Endothelial cell of umbilical vein (primary cell): ENCODE measurements around the gene MIGA1. TPM values are rescaled to one million over a fixed set of nuclear protein-coding genes. Genes with fewer than 3 reads are reported as not detected.

Experiments used
- BruUV-seq: library from RNA; stranded (reverse); fragments of 400-500 nt; replicated peaks from 2 replicates; lab custom pipeline; 2021; lab: Mats Ljungman, UMichigan
- CTCF ChIA-PET: fragments of 300-600, 350-600 bp; sonication (Branson Sonifier 250); formaldehyde crosslinking; loops from one replicate; lab custom pipeline; 2021; ENCODE audit warnings: antibody characterized with exemption, inconsistent platforms; lab: Charles Lee
- POLR2A ChIA-PET: fragments of 300-600, 350-600 bp; sonication (Branson Sonifier 250); formaldehyde crosslinking; loops from one replicate; lab custom pipeline; 2021; ENCODE audit warnings: antibody characterized with exemption, inconsistent platforms; lab: Charles Lee
- DNase-seq: peaks from one replicate; pipeline ENCODE4 v3.0.0-alpha.2; 2011; ENCODE audit warnings: low read depth, low spot score
- FAIRE-seq: peaks from 2 replicates; lab custom pipeline; 2011; peaks lifted over from hg19 to GRCh38; lab: Jason Lieb, UNC
- H2AFZ ChIP-seq: 2 replicates; pipeline ENCODE4 v1.6.0; 2012; ENCODE audit warnings: low read depth, low read length, control low read depth, inconsistent platforms
- H3K27ac ChIP-seq: 2 replicates; pipeline ENCODE4 v1.5.1; 2011; ENCODE audit warnings: low read depth, mild to moderate bottlenecking, control low read depth, low read length, moderate library complexity; ENCODE audit not compliant: insufficient read depth
- H3K27me3 ChIP-seq, 2 experiments: 2 replicates each; pipeline versions ENCODE4 v1.6.0 to v1.6.1; 2011; ENCODE audit warnings: low read length in 2 of 2, mixed read lengths in 1 of 2; ENCODE audit not compliant: control insufficient read depth in 2 of 2, insufficient read depth in 2 of 2
- H3K36me3 ChIP-seq, 2 experiments: 2 replicates in 1 of 2; 3 replicates in 1 of 2; pipeline ENCODE4 v1.5.1; 2011; ENCODE audit warnings: low read length in 2 of 2, mild to moderate bottlenecking in 1 of 2, moderate library complexity in 1 of 2; ENCODE audit not compliant: control insufficient read depth in 2 of 2, insufficient read depth in 2 of 2; ENCODE audit errors: extremely low read depth in 1 of 2
- H3K4me1 ChIP-seq: 3 replicates; pipeline ENCODE4 v1.5.1; 2011; ENCODE audit warnings: mild to moderate bottlenecking, low read length; ENCODE audit not compliant: control insufficient read depth, insufficient read depth; ENCODE audit errors: extremely low read depth
- H3K4me2 ChIP-seq: 2 replicates; pipeline ENCODE4 v1.6.1; 2011; ENCODE audit warnings: low read length, control low read depth, mixed read lengths; ENCODE audit not compliant: insufficient read depth
- H3K4me3 ChIP-seq, 3 experiments: fragments of 200-600 bp in 1 of 3; sonication (generic), shearing (Covaris generic) in 1 of 3; replicated peaks in 1 of 3; 2 replicates each; pipeline ENCODE4 v1.5.1; 2011 to 2016; ENCODE audit warnings: control low read depth in 3 of 3, low read length in 3 of 3, mild to moderate bottlenecking in 2 of 3, inconsistent platforms in 1 of 3, low read depth in 1 of 3, moderate library complexity in 1 of 3; ENCODE audit not compliant: insufficient read depth in 1 of 3
- H3K79me2 ChIP-seq: 2 replicates; pipeline ENCODE4 v1.6.0; 2012; ENCODE audit warnings: low read length, inconsistent platforms; ENCODE audit not compliant: control insufficient read depth, insufficient read depth
- H3K9ac ChIP-seq: replicated peaks from 2 replicates; pipeline ENCODE3; 2011; ENCODE audit warnings: low read length, control low read depth; ENCODE audit not compliant: insufficient read depth; ENCODE audit errors: extremely low read depth
- H3K9me1 ChIP-seq: replicated peaks from 3 replicates; pipeline ENCODE4 v1.6.0; 2011; ENCODE audit warnings: mild to moderate bottlenecking, low read length; ENCODE audit not compliant: control insufficient read depth, insufficient read depth; ENCODE audit errors: extremely low read depth
- H3K9me3 ChIP-seq: replicated peaks from 2 replicates; pipeline ENCODE4 v1.5.1; 2012; ENCODE audit warnings: low read length, inconsistent platforms; ENCODE audit not compliant: control insufficient read depth, insufficient read depth
- H4K20me1 ChIP-seq: replicated peaks from 2 replicates; pipeline ENCODE3; 2011; ENCODE audit warnings: mild to moderate bottlenecking, low read length; ENCODE audit not compliant: control insufficient read depth, insufficient read depth; ENCODE audit errors: extremely low read depth
- EZH2 ChIP-seq: IDR thresholded peaks from 2 replicates; pipeline ENCODE4 v1.6.1; 2012; ENCODE audit warnings: borderline replicate concordance, low read depth, mild to moderate bottlenecking, moderate library complexity, low read length, inconsistent platforms; ENCODE audit not compliant: severe bottlenecking
- FOS ChIP-seq: IDR thresholded peaks from 2 replicates; pipeline ENCODE4 v1.6.1; 2011; ENCODE audit warnings: mild to moderate bottlenecking, low read length, moderate library complexity, borderline replicate concordance; ENCODE audit not compliant: insufficient read depth
- GATA2 ChIP-seq: IDR thresholded peaks from 2 replicates; pipeline ENCODE4 v1.7.0; 2011; ENCODE audit warnings: low read depth, mild to moderate bottlenecking, moderate library complexity, mixed read lengths, low read length; ENCODE audit not compliant: insufficient read length, insufficient read depth
- JUN ChIP-seq: IDR thresholded peaks from 2 replicates; pipeline ENCODE4 v1.6.1; 2011; ENCODE audit warnings: borderline replicate concordance, low read depth; ENCODE audit not compliant: insufficient read length, insufficient read depth
- MYC ChIP-seq: IDR thresholded peaks from one replicate; pipeline ENCODE4 v1.6.1; 2011; ENCODE audit warnings: mild to moderate bottlenecking, low read depth, low read length
- POLR2A ChIP-seq: IDR thresholded peaks from 2 replicates; pipeline ENCODE4 v1.6.1; 2012; ENCODE audit warnings: low read depth, mild to moderate bottlenecking, control low read depth, low read length
- dilution Hi-C: fragments of 300-500 bp; cut with MboI; formaldehyde crosslinking; loops from one replicate; pipeline ENCODE4 v1.15.0; 2019; ENCODE audit warnings: low sequenced_read_pairs; ENCODE audit not compliant: extremely low pct_ligation_motif_present
- intact Hi-C: fragments of 100-400 bp; cut with micrococcal nuclease; formaldehyde crosslinking; loops from one replicate; pipeline ENCODE4 v1.10.0; 2022
- polyA plus RNA-seq, 4 experiments: library from polyadenylated mRNA; depleted of rRNA in 3 of 4; stranded (reverse) in 3 of 4; unstranded in 1 of 4; fragments of >200 nt; gene quantifications; 2 replicates each; pipeline versions ENCODE4 v1.2.1 to v1.2.3, GENCODE V29; 2011 to 2012; ENCODE audit warnings: missing spikeins in 1 of 4
- total RNA-seq: library from RNA; stranded (reverse); gene quantifications from 2 replicates; pipeline ENCODE4 v1.2.3, GENCODE V29; 2021
- TF ChIP-seq, protein P1 (sequence below): IDR thresholded peaks from 2 replicates; pipeline ENCODE4 v1.6.1; 2011; ENCODE audit not compliant: insufficient read depth, insufficient read length
- TF ChIP-seq, protein P2 (sequence below), 2 donors: IDR thresholded peaks; 1 replicate in 1 of 2; 2 replicates in 1 of 2; pipeline ENCODE4 v1.5.1; 2011; ENCODE audit warnings: low read length in 2 of 2, mild to moderate bottlenecking in 2 of 2, moderate library complexity in 2 of 2, control low read depth in 1 of 2, inconsistent platforms in 1 of 2, low read depth in 1 of 2; ENCODE audit not compliant: insufficient read depth in 1 of 2; ENCODE audit errors: extremely low read depth in 1 of 2

MIGA1 gene
- total and polyA plus RNA-seq, 2 donors (not counting 3 experiments of a cell fraction or from before 2014, with no cell fraction given), result 2.8 to 14.6 TPM

DNA sequence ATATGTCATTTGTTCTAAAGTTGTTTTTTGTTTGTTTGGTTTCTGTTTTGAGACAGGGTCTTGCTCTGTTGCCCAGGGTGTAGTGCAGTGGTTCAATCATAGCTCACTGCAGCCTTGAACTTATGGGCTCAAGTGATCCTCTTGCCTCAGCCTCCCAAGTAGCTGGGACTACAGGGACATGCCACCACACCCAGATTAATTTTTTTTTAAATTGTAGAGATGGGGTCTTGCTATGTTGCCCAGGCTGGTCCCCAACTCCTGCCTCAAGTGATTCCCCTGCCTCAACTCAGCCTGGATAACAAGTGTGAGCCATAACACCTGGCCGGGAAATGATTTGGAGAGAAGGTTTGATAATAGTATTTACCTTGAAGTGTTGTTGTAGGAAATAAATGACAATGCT is 127.2 kb downstream of the MIGA1 start:
- intact Hi-C loops (loop anchor here (10.0 kb wide), 1 partner anchor 372 kb away; no protein-coding TSS in a partner anchor), dilution Hi-C loops (no loop called here)
- Histone ChIP-seq H3K9ac (no peak overlapping the region), H3K79me2 (peaks cover 7% of the 10 kb centered on the region), H3K4me1 (no peaks in the 10 kb centered on the region), H3K27me3 (no peaks in the 10 kb centered on the region), H3K36me3 (no peaks in the 10 kb centered on the region), H4K20me1 (no peaks in the 10 kb centered on the region), H3K27ac (no peak overlapping the region), H3K4me3 (no peak overlapping the region), H3K9me3 (no peaks in the 10 kb centered on the region), H3K9me1 (no peaks in the 10 kb centered on the region), H2AFZ (no peak overlapping the region), H3K4me2 (no peak overlapping the region)
- no peak for DNase-seq
- ChIA-PET POLR2A (no interaction called here), CTCF (interaction anchor here (1.4 kb wide), 1 partner anchor 9 kb away, joined by 5 read pairs; no protein-coding TSS in a partner anchor)
- no TSS peak for BruUV-seq
- no peak for FAIRE-seq
- no peak for TF ChIP-seq MYC
- no peak for TF ChIP-seq FOS
- TF ChIP-seq GATA2, result no peak
- no peak for TF ChIP-seq POLR2A
- TF ChIP-seq EZH2, result no peak
- TF ChIP-seq, protein P1, sequence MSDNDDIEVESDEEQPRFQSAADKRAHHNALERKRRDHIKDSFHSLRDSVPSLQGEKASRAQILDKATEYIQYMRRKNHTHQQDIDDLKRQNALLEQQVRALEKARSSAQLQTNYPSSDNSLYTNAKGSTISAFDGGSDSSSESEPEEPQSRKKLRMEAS, result no peak
- TF ChIP-seq, protein P2, sequence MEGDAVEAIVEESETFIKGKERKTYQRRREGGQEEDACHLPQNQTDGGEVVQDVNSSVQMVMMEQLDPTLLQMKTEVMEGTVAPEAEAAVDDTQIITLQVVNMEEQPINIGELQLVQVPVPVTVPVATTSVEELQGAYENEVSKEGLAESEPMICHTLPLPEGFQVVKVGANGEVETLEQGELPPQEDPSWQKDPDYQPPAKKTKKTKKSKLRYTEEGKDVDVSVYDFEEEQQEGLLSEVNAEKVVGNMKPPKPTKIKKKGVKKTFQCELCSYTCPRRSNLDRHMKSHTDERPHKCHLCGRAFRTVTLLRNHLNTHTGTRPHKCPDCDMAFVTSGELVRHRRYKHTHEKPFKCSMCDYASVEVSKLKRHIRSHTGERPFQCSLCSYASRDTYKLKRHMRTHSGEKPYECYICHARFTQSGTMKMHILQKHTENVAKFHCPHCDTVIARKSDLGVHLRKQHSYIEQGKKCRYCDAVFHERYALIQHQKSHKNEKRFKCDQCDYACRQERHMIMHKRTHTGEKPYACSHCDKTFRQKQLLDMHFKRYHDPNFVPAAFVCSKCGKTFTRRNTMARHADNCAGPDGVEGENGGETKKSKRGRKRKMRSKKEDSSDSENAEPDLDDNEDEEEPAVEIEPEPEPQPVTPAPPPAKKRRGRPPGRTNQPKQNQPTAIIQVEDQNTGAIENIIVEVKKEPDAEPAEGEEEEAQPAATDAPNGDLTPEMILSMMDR (IDR thresholded peaks at IDR 0.05; ENCODE audit: extremely low read depth in 1 of 2, insufficient read depth in 1 of 2, low read depth in 1 of 2, low read length in 2 of 2), result no peak
- no peak for TF ChIP-seq JUN
